ENCODE measurements around the gene NAT8L. TPM values are rescaled to one million over a fixed set of nuclear protein-coding genes. Genes with fewer than 3 reads are reported as not detected.

NAT8L gene
- total RNA-seq, 1 experiment from 2014 or later, result 9.2 TPM

- intact Hi-C loops (cut with micrococcal nuclease), result no loop called here
- no peaks in the 10 kb centered on the region for H3K36me3 ChIP-seq (ENCODE audit: control insufficient read depth in 1 of 2, insufficient read depth in 2 of 2, low read length in 2 of 2)
- H3K4me3 ChIP-seq (replicated peaks in 1 of 2; ENCODE audit: low read depth in 1 of 2, low read length in 2 of 2), result no peak overlapping the region
- DNase-seq (ENCODE audit: low read depth, low spot score), result no peak
- CTCF ChIA-PET, result no interaction called here
- no peaks in the 10 kb centered on the region for H3K79me2 ChIP-seq (ENCODE audit: insufficient read depth, low read length)
- RAD21 ChIA-PET (ENCODE audit: low non-redundant PET in 1 of 2, low total read pairs in 2 of 2, uncharacterized antibody in 2 of 2, unreplicated experiment in 2 of 2), result no interaction called here
- H3K9me2 ChIP-seq (ENCODE audit: insufficient read depth), result no peaks in the 10 kb centered on the region
- H3K27me3 ChIP-seq (ENCODE audit: insufficient read depth, low read length), result no peaks in the 10 kb centered on the region
- H3K9ac ChIP-seq (ENCODE audit: low read length), result no peak overlapping the region
- no peaks in the 10 kb centered on the region for H4K20me1 ChIP-seq (ENCODE audit: insufficient read depth)
- H3K4me1 ChIP-seq (ENCODE audit: control insufficient read depth in 1 of 2, insufficient read depth in 2 of 2, low read length in 2 of 2), result 0 out of 4 replicates have a peak, but pooled peaks cover 0 to 2% of the 10 kb centered on the region in 2 experiments
- H3K27ac ChIP-seq (ENCODE audit: low read depth, low read length), result no peak overlapping the region
- no peak for TF ChIP-seq FOSL1 (IDR thresholded peaks at IDR 0.05; ENCODE audit: low read depth)
- TF ChIP-seq CTCF (IDR thresholded peaks at IDR 0.05 in 2 of 3, conservative IDR thresholded peaks at IDR 0.05 in 1 of 3; ENCODE audit: borderline replicate concordance in 1 of 3, insufficient read depth in 1 of 3, low read depth in 2 of 3, low read length in 2 of 3), result no peak
- TF ChIP-seq REST (IDR thresholded peaks at IDR 0.05; ENCODE audit: low read depth), result no peak
- no peak for TF ChIP-seq EGR1 (IDR thresholded peaks at IDR 0.05; ENCODE audit: low read depth)
- no peak for TF ChIP-seq ZNF274 (IDR thresholded peaks at IDR 0.05; ENCODE audit: low read depth, low read length)
- TF ChIP-seq SRF (IDR thresholded peaks at IDR 0.05; ENCODE audit: low read depth), result no peak
- TF ChIP-seq ZFX (IDR thresholded peaks at IDR 0.05), result no peak
- TF ChIP-seq TCF7L2 (IDR thresholded peaks at IDR 0.05; ENCODE audit: borderline replicate concordance, extremely low read depth, insufficient read depth, insufficient read length), result no peak
- TF ChIP-seq ZBTB33 (IDR thresholded peaks at IDR 0.05; ENCODE audit: extremely low read depth, insufficient replicate concordance, low read length), result no peak
- no peak for TF ChIP-seq SIN3A (IDR thresholded peaks at IDR 0.05; ENCODE audit: low read depth)
- no peak for TF ChIP-seq EZH2 (IDR thresholded peaks at IDR 0.05)
- no peak for TF ChIP-seq ELF1 (IDR thresholded peaks at IDR 0.05; ENCODE audit: borderline replicate concordance, low read depth)
- TF ChIP-seq POLR2A (IDR thresholded peaks at IDR 0.05; ENCODE audit: borderline replicate concordance, extremely low read depth, insufficient read depth, insufficient read length), result no peak
- TF ChIP-seq YY1 (IDR thresholded peaks at IDR 0.05; ENCODE audit: extremely low read depth, insufficient replicate concordance, low read depth, low read length), result no peak
- TF ChIP-seq CBX3 (IDR thresholded peaks at IDR 0.05; ENCODE audit: low read depth), result no peak
- TF ChIP-seq EZH2phosphoT487 (IDR thresholded peaks at IDR 0.05; ENCODE audit: borderline replicate concordance), result no peak
- no peak for TF ChIP-seq SP1 (IDR thresholded peaks at IDR 0.05; ENCODE audit: low read depth)
- no peak for TF ChIP-seq MAX (IDR thresholded peaks at IDR 0.05)
- TF ChIP-seq POLR2AphosphoS5 (IDR thresholded peaks at IDR 0.05; ENCODE audit: low read depth, low read length), result no peak
- no peak for ATAC-seq
- POLR2A ChIA-PET, result no interaction called here
- H3K9me3 ChIP-seq (ENCODE audit: control insufficient read depth in 1 of 2, insufficient read depth in 1 of 2, low read depth in 1 of 2, low read length in 2 of 2), result no peaks in the 10 kb centered on the region
- no peak overlapping the region for H3K4me2 ChIP-seq (ENCODE audit: low read length)
- BruUV-seq (replicated peaks), result no TSS peak
- no peak overlapping the region for H2AFZ ChIP-seq (ENCODE audit: low read depth, low read length, poor library complexity, severe bottlenecking)
These were observed 30.1 kb downstream of the NAT8L start for GRCh38 chr4:2089222-2089621.
